Suppressor macrophage (primary cell): ENCODE measurements around the gene IFI16.

Experiments
- DNase-seq, 4 experiments: peaks; one replicate each; pipeline ENCODE4 v3.0.0-alpha.2; 2020 to 2022

The IFI16 gene

DNA sequence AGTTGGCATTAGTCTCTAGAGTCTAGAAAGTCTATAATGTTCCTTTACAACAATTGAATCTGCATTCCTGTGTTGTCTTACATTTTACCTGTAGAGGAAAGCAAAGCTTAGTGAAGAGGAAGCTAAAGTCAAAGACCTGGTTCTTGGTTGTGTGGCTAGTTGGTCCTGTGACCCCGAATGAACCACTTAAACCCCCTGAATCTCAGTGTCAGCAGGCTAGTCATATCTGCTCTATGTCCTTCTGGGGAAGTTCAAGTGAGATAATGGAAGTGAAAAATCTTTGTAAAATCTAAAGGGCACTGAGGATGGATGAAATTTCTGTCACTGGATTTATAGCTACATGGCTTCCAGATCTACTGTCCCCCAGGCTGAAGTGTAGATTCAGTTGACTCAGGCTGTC lies 90.9 kb downstream of the IFI16 start:
- no peak for DNase-seq

DNA sequence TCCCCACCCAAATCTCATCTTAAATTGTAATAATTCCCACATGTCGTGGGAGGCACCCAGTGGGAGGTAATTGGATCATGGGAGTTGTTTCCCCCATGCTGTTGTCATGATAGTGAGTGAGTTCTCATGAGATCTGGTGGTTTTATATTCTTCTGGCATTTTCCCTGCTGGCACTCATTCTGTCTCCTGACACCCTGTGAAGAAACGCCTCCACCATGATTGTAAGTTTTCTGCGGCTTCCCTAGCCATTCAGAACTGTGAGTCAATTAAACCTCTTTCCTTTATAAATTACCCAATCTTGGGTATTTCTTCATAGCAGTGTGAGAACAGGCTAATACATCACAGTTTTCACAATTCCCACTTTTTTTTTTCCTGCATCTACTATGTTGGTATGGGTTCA lies 93.3 kb downstream of the IFI16 start:
- peak in 3 of 4 experiments; percentile 19 to 41 (median 32) for DNase-seq
